Ishikawa (cell line): ENCODE data around the gene DIAPH1.

Experiments
- CEBPB ChIP-seq: IDR thresholded peaks from 2 replicates; pipeline ENCODE4 v1.6.1; 2012
- CREB1 ChIP-seq: IDR thresholded peaks from 2 replicates; pipeline ENCODE4 v1.6.1; 2012; ENCODE audit warnings: low read depth
- EGR1 ChIP-seq: IDR thresholded peaks from 2 replicates; pipeline ENCODE4 v1.6.1; 2012
- EP300 ChIP-seq: IDR thresholded peaks from 2 replicates; pipeline ENCODE4 v1.6.1; 2012; ENCODE audit warnings: borderline replicate concordance
- FOXM1 ChIP-seq: IDR thresholded peaks from 2 replicates; pipeline ENCODE4 v1.6.1; 2012; ENCODE audit warnings: low read depth, borderline replicate concordance
- NFIC ChIP-seq: IDR thresholded peaks from 2 replicates; pipeline ENCODE4 v1.6.1; 2012
- RAD21 ChIP-seq: IDR thresholded peaks from 2 replicates; pipeline ENCODE4 v1.6.1; 2012; ENCODE audit warnings: low read depth
- TAF1 ChIP-seq: IDR thresholded peaks from 2 replicates; pipeline ENCODE4 v1.6.1; 2012; ENCODE audit warnings: low read depth, mild to moderate bottlenecking
- TCF12 ChIP-seq: IDR thresholded peaks from 2 replicates; pipeline ENCODE4 v1.6.1; 2012; ENCODE audit warnings: low read depth
- TEAD4 ChIP-seq: IDR thresholded peaks from 2 replicates; pipeline ENCODE4 v1.6.1; 2012
- YY1 ChIP-seq: IDR thresholded peaks from 2 replicates; pipeline ENCODE4 v1.6.1; 2012; ENCODE audit warnings: low read depth
- ZBTB7A ChIP-seq: IDR thresholded peaks from 2 replicates; pipeline ENCODE4 v1.6.1; 2012; ENCODE audit warnings: low read depth
- TF ChIP-seq, protein P1 (sequence below): IDR thresholded peaks from 2 replicates; pipeline ENCODE4 v1.6.1; 2012; ENCODE audit warnings: low read depth, mild to moderate bottlenecking
- TF ChIP-seq, protein P2 (sequence below): IDR thresholded peaks from 2 replicates; pipeline ENCODE4 v1.6.1; 2012
- TF ChIP-seq, protein P3 (sequence below): IDR thresholded peaks from 2 replicates; pipeline ENCODE4 v1.6.1; 2012

Gene DIAPH1

DNA sequence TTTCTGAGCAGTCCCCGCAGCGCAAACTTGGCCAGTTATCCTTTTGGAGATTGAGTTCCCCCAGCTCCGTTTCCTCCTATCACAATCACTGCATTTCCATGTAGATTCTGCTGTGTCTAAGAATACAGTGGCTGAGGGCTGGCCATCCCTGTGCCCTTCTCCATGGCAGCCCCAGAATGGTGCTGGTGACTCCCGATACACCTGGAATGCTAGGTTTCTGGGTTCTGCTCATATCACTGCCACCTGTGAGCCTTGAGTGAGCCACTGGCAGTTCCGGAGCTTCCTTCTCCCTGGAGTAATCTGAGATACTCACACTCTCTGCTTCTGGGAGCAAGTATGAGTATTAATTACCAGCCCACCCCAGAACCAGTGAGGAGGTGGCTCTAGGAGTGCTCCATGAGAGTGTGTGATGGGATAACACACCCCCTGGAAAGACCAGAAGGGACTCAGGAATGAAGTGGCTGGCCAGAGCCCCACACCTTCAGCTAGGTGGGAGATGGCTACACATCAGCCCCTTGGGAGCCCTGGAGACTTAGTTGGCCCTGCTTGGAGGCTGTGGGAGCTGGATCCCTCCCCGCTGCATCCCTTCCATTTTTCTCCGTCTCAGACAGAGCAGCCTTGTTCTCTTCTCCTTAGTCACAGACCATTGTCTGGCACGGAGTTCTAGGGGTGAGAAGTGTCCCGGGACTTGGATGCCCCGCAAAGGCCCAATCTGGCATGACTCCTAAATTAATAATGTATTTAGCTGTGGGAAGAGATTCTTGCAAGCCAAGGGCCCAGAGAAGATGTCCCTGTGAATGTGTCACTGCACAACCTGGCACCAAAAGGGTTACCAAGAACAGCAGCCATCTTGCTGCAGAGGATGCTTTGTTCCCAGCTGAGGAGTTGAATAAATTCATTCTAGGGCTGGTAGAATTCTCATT is 125.0 kb downstream of the DIAPH1 start:
- TF ChIP-seq EGR1 (no peak), RAD21 (no peak), CREB1 (no peak), CEBPB (no peak), TAF1 (no peak)
- TF ChIP-seq, protein P1, sequence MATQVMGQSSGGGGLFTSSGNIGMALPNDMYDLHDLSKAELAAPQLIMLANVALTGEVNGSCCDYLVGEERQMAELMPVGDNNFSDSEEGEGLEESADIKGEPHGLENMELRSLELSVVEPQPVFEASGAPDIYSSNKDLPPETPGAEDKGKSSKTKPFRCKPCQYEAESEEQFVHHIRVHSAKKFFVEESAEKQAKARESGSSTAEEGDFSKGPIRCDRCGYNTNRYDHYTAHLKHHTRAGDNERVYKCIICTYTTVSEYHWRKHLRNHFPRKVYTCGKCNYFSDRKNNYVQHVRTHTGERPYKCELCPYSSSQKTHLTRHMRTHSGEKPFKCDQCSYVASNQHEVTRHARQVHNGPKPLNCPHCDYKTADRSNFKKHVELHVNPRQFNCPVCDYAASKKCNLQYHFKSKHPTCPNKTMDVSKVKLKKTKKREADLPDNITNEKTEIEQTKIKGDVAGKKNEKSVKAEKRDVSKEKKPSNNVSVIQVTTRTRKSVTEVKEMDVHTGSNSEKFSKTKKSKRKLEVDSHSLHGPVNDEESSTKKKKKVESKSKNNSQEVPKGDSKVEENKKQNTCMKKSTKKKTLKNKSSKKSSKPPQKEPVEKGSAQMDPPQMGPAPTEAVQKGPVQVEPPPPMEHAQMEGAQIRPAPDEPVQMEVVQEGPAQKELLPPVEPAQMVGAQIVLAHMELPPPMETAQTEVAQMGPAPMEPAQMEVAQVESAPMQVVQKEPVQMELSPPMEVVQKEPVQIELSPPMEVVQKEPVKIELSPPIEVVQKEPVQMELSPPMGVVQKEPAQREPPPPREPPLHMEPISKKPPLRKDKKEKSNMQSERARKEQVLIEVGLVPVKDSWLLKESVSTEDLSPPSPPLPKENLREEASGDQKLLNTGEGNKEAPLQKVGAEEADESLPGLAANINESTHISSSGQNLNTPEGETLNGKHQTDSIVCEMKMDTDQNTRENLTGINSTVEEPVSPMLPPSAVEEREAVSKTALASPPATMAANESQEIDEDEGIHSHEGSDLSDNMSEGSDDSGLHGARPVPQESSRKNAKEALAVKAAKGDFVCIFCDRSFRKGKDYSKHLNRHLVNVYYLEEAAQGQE = no peak

DNA sequence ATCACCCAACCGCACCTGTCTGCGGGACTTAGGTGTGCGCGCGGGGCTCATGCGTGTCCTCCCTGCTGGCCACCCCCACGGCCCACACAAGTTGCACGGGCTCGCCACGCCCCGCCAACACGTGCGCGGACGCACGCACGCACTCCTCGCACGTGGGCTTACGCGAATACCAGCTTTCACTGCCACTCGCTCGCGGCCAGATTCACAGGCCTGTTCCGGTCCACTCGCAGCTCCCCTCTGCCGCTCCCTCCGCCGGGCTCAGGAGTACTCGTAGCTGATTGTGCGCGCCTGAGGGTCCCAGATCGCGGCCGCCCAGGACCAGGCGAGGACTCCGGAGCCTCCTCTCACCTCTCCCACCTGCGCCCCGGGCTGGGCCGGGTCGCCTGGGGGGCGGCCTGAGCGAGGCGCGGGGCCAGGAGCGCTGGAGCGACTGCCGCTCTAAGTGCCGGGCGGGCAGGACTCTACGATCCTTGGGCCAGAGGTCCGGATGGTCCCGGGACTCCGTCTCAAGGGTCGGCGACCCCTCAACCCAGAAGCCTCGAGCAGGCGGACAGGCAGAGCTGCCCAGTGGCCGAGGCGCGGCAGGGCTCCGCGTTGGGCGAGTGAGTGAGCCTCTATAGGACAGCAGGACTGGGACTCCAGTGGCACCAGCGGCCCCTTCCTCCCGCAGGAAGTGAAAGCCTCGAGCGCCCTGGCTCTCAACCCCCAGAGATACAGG is 126.5 kb downstream of the DIAPH1 start:
- TF ChIP-seq NFIC = no peak
- no peak for TF ChIP-seq CREB1
- TF ChIP-seq YY1 = no peak
- no peak for TF ChIP-seq TCF12
- no peak for TF ChIP-seq TEAD4
- TF ChIP-seq EP300 = no peak
- TF ChIP-seq, protein P1 = no peak
- no peak for TF ChIP-seq TAF1
- no peak for TF ChIP-seq RAD21
- TF ChIP-seq, protein P2, sequence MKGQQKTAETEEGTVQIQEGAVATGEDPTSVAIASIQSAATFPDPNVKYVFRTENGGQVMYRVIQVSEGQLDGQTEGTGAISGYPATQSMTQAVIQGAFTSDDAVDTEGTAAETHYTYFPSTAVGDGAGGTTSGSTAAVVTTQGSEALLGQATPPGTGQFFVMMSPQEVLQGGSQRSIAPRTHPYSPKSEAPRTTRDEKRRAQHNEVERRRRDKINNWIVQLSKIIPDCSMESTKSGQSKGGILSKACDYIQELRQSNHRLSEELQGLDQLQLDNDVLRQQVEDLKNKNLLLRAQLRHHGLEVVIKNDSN = no peak
- TF ChIP-seq ZBTB7A = no peak

DNA sequence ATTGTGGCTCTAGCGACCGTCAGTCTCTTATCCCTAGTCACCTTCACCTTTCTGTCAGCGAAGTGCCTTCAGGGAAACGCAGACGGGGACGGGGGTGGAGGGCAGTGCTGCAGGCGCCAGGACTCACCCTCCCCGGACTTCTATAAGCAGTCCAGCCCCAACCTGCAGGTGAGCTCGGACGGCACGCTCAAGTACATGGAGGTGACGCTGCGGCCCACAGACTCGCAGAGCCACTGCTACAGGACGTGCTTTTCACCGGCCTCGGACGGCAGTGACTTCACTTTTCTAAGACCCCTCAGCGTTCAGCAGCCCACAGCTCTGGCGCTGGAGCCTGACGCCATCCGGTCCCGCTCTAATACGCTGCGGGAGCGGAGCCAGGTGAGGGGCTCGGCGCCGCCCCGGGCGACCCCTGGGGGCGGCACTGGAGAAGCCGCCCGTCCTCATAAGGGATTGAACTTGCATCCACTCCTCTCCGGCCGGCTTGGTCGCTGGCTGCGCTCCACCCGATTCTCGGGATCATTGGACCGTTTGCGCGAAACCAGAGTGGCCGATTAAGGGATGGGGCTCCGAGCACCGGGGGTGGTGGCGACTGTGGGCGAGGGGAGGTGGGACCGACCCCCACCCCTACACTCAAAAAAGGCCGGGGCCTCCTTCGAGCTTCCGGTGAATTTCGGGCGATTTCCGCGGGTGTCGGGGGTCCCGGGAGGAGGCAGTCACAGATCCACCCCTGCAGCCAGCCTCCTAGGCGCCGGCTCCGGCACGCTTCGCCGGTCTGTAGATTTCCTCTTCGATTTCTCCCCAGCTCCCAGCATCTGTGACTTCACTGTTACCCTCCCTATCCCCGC is 127.3 kb downstream of the DIAPH1 start:
- TF ChIP-seq CEBPB (no peak), CREB1 (no peak), EGR1 (no peak), RAD21 (no peak), NFIC (no peak), TEAD4 (no peak), EP300 (no peak), TCF12 (no peak), TAF1 (no peak), ZBTB7A (no peak), YY1 (no peak), FOXM1 (no peak)
- TF ChIP-seq, protein P2 = no peak
- TF ChIP-seq, protein P3, sequence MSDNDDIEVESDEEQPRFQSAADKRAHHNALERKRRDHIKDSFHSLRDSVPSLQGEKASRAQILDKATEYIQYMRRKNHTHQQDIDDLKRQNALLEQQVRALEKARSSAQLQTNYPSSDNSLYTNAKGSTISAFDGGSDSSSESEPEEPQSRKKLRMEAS = no peak
- TF ChIP-seq, protein P1 = no peak

DNA sequence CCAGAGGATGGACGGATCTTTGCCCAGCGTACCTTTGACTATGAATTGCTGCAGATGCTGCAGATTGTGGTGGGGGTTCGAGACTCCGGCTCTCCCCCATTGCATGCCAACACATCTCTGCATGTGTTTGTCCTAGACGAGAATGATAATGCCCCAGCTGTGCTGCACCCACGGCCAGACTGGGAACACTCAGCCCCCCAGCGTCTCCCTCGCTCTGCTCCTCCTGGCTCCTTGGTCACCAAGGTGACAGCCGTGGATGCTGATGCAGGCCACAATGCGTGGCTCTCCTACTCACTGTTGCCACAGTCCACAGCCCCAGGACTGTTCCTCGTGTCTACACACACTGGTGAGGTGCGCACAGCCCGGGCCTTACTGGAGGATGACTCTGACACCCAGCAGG is 128.0 kb downstream of the DIAPH1 start:
- TF ChIP-seq EP300 (no peak), FOXM1 (no peak), YY1 (no peak), TCF12 (no peak)
- TF ChIP-seq, protein P3 = no peak
